HG03139 (cell line): ENCODE measurements around the gene TAS2R39.
"Not testable (repeated sequence)": the region's sequence is repeated elsewhere in the genome, so short reads cannot be mapped to it uniquely, and the experiment has no call there.

Experiments used
- ATAC-seq: cut with Tn5 transposase; IDR thresholded peaks from one replicate; pipeline ENCODE4 v1.9.1; 2021; ENCODE audit not compliant: unreplicated experiment

TAS2R39 gene

GRCh38 chr7:143183024-143183423, at the start of gene TAS2R39:
TSS of gene TAS2R39 (plus strand) at chr7:143183419. CDS start at chr7:143183419, 0 bp downstream.
- ATAC-seq = no peak

GRCh38 chr7:143147070-143147469, 36.1 kb upstream of the TAS2R39 start:
- ATAC-seq = no peak

DNA sequence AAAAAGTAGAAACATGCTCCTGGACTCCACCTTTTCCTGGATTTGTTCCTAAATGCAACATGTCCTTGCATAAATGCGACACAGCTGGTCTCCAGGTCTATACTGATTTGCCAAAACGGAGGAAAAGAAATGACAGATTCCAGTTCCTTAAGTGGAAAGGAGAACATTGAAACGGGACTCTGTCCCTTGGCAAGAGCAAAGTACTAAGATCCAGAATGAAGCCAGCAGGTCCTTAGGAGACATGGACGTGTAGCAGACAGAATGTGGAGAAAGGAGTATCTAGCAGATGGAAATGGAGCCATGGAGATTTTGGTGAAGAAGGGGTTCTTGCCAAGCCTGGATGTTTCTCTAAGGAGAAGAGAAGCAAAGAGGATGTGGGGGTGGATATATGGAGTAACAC, 35.2 kb upstream of the TAS2R39 start:
- ATAC-seq = no peak

DNA sequence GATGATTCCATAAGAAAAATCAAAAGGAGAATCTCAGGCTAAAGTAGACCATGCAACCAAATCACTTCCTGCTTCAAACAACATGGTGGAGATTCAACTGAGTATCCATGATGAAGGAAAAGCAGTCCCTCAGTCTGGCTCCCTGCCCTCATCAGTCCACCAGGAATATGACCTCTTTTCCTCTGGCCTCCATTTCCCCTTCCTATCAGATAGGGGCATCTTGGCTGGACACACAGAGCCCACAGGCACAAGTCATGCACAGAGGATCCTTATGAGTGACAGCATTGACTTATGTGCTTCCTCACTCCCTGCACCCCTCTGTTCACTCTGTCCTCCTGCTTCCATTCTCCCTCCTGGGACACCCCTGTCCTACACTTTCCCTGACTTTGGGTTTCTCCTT, 34.6 kb upstream of the TAS2R39 start:
- no peak for ATAC-seq

DNA sequence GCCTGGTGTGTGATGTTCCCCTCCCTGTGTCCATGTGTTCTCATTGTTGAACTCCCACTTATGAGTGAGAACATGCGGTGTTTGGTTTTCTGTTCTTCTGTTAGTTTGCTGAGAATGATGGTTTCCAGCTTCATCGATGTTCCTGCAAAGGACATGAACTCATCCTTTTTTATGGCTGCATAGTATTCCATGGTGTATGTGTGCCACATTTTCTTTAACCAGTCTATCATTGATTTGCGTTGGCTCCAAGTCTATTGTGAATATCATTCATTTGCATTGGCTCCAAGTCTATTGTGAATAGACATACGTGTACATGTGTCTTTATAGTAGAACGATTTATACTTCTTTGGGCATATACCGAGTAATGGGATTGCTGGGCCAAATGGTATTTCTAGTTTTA, 32.5 kb upstream of the TAS2R39 start:
- ATAC-seq = not testable (repeated sequence)

GRCh38 chr7:143158617-143159016, 24.6 kb upstream of the TAS2R39 start:
- ATAC-seq = not testable (repeated sequence)

GRCh38 chr7:143171697-143172096, 11.5 kb upstream of the TAS2R39 start:
- ATAC-seq = no peak

GRCh38 chr7:143172354-143172753, 10.9 kb upstream of the TAS2R39 start:
- ATAC-seq = no peak

DNA sequence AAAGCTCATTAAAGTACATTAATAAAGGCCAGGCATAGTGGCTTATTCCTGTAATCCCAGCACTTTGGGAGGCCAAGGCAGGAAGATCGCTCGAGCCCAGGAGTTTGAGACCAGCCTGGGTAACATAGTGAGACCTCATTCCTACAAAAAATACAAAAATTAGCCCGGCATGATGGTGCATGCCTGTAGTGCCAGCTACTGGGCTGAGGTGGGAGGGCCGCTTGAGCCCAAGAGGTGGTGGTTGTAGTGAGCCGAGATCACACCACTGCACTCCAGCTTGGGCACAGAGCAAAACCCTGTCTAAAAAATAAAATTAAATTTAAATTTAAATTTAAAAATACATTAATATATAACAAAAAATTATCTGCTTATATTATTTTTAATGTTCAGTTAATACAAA, 7.1 kb upstream of the TAS2R39 start:
- ATAC-seq = no peak

GRCh38 chr7:143177374-143178119, 5.7 kb upstream of the TAS2R39 start:
- ATAC-seq = no peak

GRCh38 chr7:143180771-143181170, 2.4 kb upstream of the TAS2R39 start:
- ATAC-seq = not testable (repeated sequence)

DNA sequence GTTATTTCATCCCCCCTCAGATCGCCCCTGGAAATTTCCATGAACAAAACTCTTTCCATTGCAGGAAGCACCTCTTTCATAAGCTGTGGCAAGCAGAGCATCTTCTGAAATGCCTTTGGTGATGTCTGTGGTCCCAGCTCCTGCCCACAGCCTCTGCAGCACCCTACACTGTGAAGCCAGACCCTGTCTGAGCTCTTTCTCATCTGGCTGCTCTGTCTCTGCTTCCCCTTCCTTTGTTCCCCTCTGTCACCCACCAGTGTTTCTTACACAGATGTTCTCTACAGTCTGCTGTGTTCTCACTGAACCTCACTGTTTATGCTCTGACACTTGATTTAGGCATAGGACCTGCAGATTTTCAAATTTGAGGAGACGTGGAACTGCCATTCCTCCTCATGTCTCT, 1.9 kb upstream of the TAS2R39 start:
- ATAC-seq = no peak

- no peak for ATAC-seq
These were observed 2.3 kb downstream of the TAS2R39 start for GRCh38 chr7:143185551-143185950.

- no peak for ATAC-seq
These were observed 5.8 kb downstream of the TAS2R39 start for GRCh38 chr7:143188994-143189393.

DNA sequence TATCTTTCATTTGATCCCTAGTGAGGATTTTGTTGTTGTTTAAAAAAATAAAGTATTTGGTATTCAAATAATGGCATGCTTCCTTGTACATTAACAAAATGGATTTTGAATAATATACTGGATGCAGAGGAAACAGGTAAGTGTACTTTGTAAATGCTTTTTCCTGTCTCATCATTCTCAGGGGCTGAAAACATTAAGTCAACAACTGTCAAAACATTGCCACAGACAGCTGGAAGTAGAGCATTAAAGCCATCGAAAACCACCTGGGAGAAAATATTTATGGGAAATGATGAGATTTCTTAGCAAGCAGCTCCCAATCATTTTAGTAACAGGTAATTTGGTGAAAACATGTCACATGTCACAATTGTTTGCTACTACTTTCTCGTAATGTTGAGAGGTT, 10.7 kb downstream of the TAS2R39 start:
- ATAC-seq = no peak

DNA sequence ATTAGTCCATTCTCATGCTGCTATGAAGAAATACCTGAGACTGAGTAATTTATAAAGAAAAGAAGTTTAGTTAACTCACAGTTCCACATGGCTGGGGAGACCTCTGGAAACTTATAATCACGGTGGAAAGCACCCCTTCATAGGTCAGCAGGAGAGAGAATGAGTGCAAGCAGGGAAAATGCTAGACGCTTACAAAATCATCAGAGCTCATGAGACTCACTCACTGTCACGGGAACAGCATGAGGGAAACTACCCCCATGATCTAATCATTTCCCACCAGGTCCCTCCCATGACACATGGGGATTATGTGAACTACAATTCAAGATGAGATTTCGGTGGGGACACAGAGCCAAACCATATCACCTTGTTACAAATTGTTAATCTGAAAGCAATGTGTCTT, 15.8 kb downstream of the TAS2R39 start:
- ATAC-seq = no peak

DNA sequence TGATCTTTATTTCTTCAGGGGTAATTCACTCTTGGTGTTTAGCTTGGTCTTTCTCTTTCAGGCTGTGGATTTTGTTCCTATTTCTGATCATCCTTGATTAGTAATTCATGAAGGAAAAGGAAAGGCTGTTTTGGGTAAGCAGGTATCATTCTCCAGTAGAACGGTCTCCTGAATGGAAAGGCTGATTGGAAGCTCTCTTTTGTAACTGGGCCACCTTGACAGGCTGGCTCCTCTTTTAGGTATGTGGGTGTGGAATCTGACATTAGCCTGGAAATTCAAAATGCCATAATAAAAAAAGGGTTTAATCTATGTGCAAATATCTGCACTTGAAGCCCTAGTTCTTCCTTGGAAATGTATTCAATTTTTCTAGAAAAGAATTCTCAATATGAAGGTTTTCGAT, 18.9 kb downstream of the TAS2R39 start:
- ATAC-seq = no peak

DNA sequence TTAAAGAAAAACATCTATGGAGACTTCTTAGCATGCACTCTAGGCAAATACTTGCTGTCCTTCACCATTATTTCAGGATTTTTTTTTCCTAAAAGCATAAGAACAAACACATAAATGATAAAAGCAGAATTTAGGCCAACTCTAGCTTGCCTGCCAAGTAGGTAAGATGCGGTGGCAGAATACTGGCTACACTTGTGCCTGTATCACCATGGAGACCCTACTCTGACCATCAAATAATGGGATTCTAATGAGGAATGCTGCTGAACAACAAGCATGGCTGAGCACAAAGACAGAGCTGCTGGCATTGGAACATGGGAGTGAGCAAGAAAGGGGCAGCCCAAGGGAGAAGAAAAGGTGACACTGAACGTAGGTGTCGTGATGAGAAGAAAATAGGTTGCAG, 20.2 kb downstream of the TAS2R39 start:
- ATAC-seq = no peak

GRCh38 chr7:143205560-143206293, 22.5 kb downstream of the TAS2R39 start:
- peak; percentile 90 for ATAC-seq

DNA sequence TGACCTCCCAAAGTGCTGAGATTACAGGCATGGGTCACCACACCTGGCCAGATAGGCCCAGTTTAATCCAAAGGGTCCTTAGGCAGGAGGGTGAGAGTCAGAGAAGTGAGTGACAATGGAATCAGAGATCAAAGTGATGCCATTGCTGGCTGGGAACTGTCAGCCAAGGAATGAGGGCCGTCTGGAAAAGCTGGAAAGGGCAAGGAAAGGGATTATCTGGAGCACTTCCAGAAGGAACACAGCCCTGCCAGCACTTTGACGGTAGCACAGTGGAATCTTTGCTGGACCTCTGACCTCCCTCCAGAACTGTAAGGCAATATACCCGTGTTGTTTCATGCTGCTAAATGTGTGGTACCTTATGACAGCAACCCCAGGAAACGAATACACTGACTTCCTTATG, 27.3 kb downstream of the TAS2R39 start:
- no peak for ATAC-seq

- not testable (repeated sequence) for ATAC-seq
These were observed 30.3 kb downstream of the TAS2R39 start for GRCh38 chr7:143213478-143213877.
